GM18498 (cell line): ENCODE results near the gene LTBP3.
A peak's percentile ranks its signal among the peaks of the same experiment; 100 is the strongest.
"Not testable (repeated sequence)": the region's sequence is repeated elsewhere in the genome, so short reads cannot be mapped to it uniquely, and the experiment has no call there.

Experiments
- ATAC-seq: cut with Tn5 transposase; IDR thresholded peaks from one replicate; pipeline ENCODE4 v1.9.1; 2021; ENCODE audit warnings: mild to moderate bottlenecking, moderate library complexity; ENCODE audit not compliant: unreplicated experiment

LTBP3 gene

GRCh38 chr11:65572356-65573051 is 14.3 kb upstream of the LTBP3 start, which contains the start of gene FAM89B:
Gene FAM89B, plus strand, starts transcription at chr11:65572538. Its CDS starts 132 bp downstream, at chr11:65572670.
- ATAC-seq: no peak

- ATAC-seq: no peak
These were observed 13.8 kb upstream of the LTBP3 start for GRCh38 chr11:65571940-65572339.

- ATAC-seq: no peak
These were observed 13.3 kb upstream of the LTBP3 start for GRCh38 chr11:65571420-65571819.

GRCh38 chr11:65569973-65570918 is 12.1 kb upstream of the LTBP3 start, which contains the start of gene ZNRD2:
Gene ZNRD2, plus strand, starts transcription at chr11:65570477. Its CDS starts 15 bp downstream, at chr11:65570492.
- peak; percentile 65 for ATAC-seq

- ATAC-seq: peak; percentile 3
These were observed 11.2 kb upstream of the LTBP3 start for GRCh38 chr11:65569164-65569972.

- ATAC-seq: no peak
These were observed 7.7 kb upstream of the LTBP3 start for GRCh38 chr11:65565624-65566453.

GRCh38 chr11:65564879-65565559 is 6.9 kb upstream of the LTBP3 start:
- not testable (repeated sequence) for ATAC-seq

GRCh38 chr11:65563601-65564000 is 5.4 kb upstream of the LTBP3 start:
- no peak for ATAC-seq

- ATAC-seq: no peak
These were observed 4.6 kb upstream of the LTBP3 start for GRCh38 chr11:65562788-65563187.

GRCh38 chr11:65562020-65562419 is 3.9 kb upstream of the LTBP3 start:
- no peak for ATAC-seq

- ATAC-seq: no peak
These were observed 2.6 kb upstream of the LTBP3 start for GRCh38 chr11:65560555-65561418.

GRCh38 chr11:65559951-65560537 is 1.9 kb upstream of the LTBP3 start:
- no peak for ATAC-seq

- no peak for ATAC-seq
These were observed 1.4 kb upstream of the LTBP3 start for GRCh38 chr11:65559535-65559934.

GRCh38 chr11:65558930-65559509 is 861 bp upstream of the LTBP3 start:
- ATAC-seq: no peak

GRCh38 chr11:65557280-65558001 is 718 bp downstream of the LTBP3 start:
- no peak for ATAC-seq

GRCh38 chr11:65556470-65557279 is 1.5 kb downstream of the LTBP3 start:
- ATAC-seq: no peak
